Stimulated activated naive CD8-positive, alpha-beta T cell treated with anti-CD3 and anti-CD28 coated beads, Interleukin-15, Interleukin-2, amounts not matched to agents 100 U/mL and 50 U/mL, for 24 hours (primary cell): ENCODE results near the gene CCDC59.
"Not testable (repeated sequence)": the region's sequence is repeated elsewhere in the genome, so short reads cannot be mapped to it uniquely, and the experiment has no call there.

Source experiments
- ATAC-seq: fragments of 150-1000 bp; cut with Tn5 transposase; one replicate; pipeline ENCODE4 v1.10.0; 2021
- DNase-seq: peaks from one replicate; pipeline ENCODE4 v3.0.0; 2021

The CCDC59 gene

GRCh38 chr12:82358200-82359114, at the start of gene CCDC59, which contains the start of gene METTL25:
CCDC59 (minus strand) TSS chr12:82358387; CDS start chr12:82358376, 11 bp downstream.
METTL25 (plus strand) TSS chr12:82358529; CDS start chr12:82358566, 37 bp downstream.
- DNase-seq (peak; percentile 97), ATAC-seq (peak; percentile 97)

DNA sequence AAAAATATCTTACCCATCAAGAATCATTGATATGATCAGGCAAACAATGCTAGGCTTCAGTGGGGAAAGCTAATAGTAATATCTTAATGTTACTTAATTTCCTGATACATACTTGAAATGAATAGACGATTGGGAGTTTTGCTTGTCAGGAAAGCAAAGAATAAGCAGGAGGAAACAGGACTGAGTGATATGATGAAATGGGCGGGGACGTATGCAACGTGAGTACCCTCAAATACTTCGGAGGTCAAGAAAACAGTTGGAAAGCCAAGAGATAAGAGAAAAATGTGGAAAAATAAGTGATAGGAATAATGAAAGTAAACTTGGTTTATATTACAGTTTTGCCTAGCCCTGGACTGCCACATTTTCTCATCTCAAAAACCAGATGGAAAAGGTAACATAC, 49.3 kb upstream of the CCDC59 start:
- DNase-seq, result no peak
- ATAC-seq, result no peak

DNA sequence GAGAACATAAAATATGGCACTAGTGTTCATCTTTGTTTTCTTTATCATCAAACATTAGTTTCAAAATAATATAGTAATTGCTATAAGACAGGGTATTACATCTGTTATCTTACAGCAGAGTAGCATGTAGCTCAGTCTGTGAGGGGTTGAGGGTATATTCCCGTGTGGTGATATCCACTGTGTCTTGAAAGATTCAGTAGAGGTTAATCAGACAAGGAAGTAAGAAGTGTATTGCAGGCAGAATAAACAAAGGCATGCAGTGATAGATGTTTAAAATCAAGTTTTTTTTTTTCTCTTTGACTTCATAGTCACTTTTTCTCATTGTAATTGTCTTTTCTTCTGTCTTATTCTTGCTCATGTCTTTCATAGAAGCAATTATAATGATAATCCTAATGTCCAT, 48.5 kb upstream of the CCDC59 start:
- DNase-seq, result no peak
- ATAC-seq, result no peak

GRCh38 chr12:82400819-82401218, 42.6 kb upstream of the CCDC59 start:
- DNase-seq (no peak), ATAC-seq (no peak)

DNA sequence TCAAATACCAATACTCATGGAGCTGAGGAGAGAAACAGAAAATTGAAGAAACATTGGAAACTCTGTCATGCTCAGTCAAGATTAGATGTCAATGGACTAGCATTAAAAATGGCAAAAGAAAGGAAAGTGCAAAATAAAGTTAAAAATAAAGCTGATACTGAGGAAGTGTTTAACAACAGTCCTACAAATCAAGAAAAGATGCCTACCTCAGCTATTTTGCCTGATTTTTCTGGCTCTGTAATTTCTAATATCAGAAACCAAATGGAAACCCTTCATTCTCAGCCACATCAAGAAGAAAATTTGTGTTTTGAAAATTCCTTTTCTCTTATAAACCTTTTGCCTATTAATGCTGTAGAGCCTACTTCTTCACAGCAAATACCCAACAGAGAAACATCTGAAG, 40.7 kb upstream of the CCDC59 start:
- DNase-seq (no peak), ATAC-seq (no peak)

- no peak for DNase-seq
- ATAC-seq, result no peak
Measured at GRCh38 chr12:82383930-82384552, 25.9 kb upstream of the CCDC59 start.

DNA sequence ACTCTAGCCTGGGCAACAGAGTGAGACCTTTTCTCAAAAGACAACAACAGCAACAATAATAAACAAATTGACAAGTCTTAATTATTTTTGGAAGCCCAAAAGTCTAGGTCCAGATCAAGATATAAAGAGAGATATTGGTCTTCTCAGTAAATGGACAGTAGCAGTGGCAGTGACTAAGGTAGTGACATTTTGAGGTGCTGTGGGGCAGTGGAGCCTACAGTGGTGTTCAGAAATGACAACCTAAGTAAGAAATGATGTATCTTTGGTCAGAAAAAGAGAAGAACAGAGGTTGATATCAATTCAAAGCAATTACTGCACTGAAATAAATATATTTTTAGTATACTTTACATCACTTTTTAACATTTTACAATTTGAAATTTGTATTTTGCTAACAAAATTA, 20.8 kb upstream of the CCDC59 start:
- no peak for ATAC-seq
- DNase-seq, result no peak

GRCh38 chr12:82375201-82375600, 17.0 kb upstream of the CCDC59 start:
- no peak for DNase-seq
- ATAC-seq, result no peak

DNA sequence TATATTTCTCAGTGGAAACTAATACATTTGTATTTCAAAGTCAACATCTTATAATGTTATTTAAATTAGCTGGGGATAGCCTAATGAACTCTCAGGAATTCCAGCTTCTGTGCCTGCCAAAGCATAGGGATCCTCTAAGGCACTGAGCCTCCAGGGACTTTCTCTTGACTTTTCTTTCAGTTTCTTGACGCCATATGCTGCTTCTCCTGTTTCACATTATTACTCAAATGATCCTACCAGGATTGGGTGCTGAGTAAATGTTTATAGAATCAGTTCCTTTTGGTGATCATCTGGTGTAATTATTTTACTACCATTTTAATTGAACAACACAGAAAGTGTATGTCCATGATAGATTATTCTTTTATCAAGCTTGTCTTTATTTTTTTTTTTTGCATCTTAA, 8.0 kb upstream of the CCDC59 start:
- DNase-seq (no peak), ATAC-seq (no peak)

- DNase-seq, result no peak
- ATAC-seq, result no peak
Measured at GRCh38 chr12:82363990-82364389, 5.8 kb upstream of the CCDC59 start.

GRCh38 chr12:82361461-82361915, 3.3 kb upstream of the CCDC59 start:
- ATAC-seq, result no peak
- no peak for DNase-seq

- ATAC-seq, DNase-seq: not testable (repeated sequence)
Measured at GRCh38 chr12:82360834-82361233, 2.6 kb upstream of the CCDC59 start.

- DNase-seq (peak; percentile 10), ATAC-seq (no peak)
Measured at GRCh38 chr12:82359115-82359478, 910 bp upstream of the CCDC59 start.

DNA sequence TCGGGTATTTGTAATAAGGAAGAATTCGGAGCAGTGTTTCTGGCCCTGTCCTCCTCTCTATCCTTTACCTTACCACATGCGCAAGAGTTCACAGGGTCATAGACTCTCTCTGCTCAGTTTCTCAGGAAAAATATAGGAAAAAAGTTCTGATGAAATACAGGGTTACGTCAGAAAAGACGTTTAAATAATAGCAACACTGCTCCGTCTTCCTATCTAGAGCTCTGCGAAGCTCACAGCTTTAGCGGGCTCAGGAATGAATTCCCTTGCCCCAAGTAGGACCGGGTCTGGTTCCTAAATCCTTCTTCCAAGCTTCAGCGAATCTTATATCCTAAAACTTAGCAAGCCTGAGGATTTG, 365 bp downstream of the CCDC59 start:
- no peak for DNase-seq

DNA sequence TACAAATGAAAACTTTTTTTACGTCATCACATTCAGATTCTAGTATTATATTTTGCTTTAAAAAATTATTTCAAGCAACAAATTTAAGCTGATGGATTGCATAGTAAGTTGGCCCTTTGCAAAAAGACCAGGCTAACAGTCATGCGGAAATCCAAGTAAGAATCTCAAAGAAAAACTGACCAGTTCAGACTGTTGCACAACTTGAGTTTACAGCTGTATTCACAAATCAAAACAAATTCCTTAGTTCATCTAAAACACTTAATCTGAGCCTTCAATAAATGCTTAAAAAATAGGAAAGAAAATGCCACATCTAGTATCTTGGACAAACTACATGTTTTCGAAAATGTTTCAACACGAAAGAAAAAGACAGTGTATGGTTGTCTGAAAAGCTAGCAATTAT, 847 bp downstream of the CCDC59 start:
- ATAC-seq (no peak), DNase-seq (no peak)

More for the DNA sequence above, 365 bp downstream of the CCDC59 start:
- no peak for ATAC-seq

DNA sequence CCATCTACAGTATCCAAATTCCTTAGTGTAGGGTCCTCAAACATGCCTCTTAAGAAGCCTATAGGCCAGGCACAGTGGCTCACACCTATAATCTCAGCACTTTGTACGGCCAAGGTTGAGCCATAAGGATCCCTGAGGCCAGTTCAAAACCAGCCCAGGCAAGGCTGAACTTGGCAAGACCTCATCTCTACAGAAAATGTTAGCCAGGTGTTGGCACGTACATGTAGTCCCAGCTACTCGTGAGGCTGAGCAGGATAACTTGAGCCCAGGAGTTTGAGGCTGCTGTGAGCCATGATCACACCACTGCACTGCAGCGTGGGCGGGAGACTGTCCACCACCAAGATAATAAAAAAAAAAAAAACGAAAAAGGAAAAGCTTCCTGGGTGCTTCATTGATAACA, 6.8 kb downstream of the CCDC59 start:
- ATAC-seq (no peak), DNase-seq (no peak)

DNA sequence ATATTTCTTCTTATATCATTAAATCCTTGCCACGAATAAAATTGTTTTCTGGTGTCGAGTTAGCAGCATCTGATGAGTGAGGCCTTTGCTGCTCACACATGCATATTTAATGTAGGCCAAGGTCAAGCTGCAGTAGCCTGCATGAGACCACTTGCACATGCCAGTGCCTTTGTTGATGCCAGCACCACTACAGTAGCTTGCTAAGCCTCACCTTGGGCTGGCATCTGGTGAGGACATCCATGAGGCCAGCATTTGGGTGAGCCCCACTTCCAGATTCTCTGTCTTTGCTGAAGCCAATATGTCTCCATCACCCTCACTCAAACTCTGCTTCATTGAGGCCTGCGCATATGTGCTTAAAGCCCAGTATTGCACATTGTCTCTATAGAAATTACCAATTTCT, 8.0 kb downstream of the CCDC59 start:
- no peak for DNase-seq
- ATAC-seq, result no peak

DNA sequence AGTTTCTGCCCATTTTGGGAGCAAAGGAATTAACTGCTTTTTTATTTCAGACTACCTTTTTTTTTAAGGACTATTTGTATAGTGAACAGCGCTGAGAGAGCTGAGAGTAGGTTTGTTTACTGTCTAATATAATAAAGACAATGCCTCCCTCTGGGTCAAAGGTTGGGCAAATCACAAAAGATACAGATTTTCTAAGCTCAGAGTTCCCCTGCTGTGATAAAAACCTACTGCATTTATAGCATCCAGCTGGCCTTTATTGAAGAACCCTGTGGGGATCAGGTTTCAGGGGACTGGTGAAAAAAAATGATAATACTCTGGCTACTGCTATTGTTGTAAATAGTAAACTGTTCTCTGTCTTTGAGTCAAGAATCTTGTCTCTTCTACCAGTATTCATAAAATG, 28.7 kb downstream of the CCDC59 start:
- DNase-seq (no peak), ATAC-seq (no peak)

- ATAC-seq (no peak), DNase-seq (no peak)
Measured at GRCh38 chr12:82327861-82328260, 30.3 kb downstream of the CCDC59 start.

- no peak for ATAC-seq
- no peak for DNase-seq
Measured at GRCh38 chr12:82326905-82327503, 31.2 kb downstream of the CCDC59 start.

DNA sequence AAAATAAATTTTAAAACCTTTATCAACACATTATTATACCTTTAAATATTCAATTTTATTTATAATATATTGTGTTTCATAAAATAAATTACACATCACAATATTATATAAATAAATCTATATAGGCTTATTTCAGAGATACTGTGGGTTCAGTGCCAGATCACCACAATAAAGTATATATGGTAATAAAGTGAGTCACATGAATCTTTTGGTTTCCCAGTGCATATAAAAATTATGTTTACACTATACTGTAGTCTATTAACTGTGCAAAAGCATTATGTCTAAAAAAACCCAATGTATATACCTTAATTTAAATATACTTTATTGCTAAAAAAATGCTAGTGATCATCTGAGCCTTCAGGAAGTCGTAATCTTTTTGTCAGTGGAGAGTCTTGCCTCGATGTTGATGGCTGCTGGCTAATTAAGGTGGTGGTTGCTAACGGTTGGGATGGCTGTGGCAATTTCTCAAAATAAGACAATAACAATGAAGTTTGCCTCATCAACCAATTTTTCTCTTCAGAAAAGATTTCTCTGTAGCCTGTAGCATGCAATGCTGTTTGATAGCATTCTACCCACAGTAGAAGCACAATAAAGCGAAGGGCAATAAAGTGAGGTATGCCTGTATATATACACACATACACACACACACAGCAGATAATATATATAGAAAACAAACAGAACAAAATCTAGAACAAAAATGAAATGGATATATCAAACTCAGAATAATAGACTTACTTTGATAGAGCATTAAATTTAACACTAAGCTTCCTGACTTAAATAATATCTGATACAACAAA, 32.4 kb downstream of the CCDC59 start:
- ATAC-seq (no peak), DNase-seq (no peak)

GRCh38 chr12:82319276-82319675, 38.9 kb downstream of the CCDC59 start:
- ATAC-seq (no peak), DNase-seq (no peak)
